Smooth muscle cell (in vitro differentiated cells): ENCODE data around the gene LMF1. TPM values are rescaled to one million over a fixed set of nuclear protein-coding genes. Genes with fewer than 3 reads are reported as not detected.
"Not testable (repeated sequence)": the region's sequence is repeated elsewhere in the genome, so short reads cannot be mapped to it uniquely, and the experiment has no call there.

Experiments
- DNase-seq: peaks from one replicate; lab custom pipeline; 2025; ENCODE audit not compliant: unreplicated experiment; lab: John Stamatoyannopoulos, UW
- H2AFZ ChIP-seq: fragments of 200-600 bp; sonication (generic); 2 replicates; pipeline ENCODE4 v1.6.0; 2016; ENCODE audit warnings: antibody characterized with exemption, low read depth, mild to moderate bottlenecking
- H3F3A ChIP-seq: fragments of 200-600 bp; sonication (generic); 2 replicates; pipeline ENCODE4 v1.6.0; 2017; ENCODE audit warnings: antibody characterized with exemption, low read depth
- H3K27ac ChIP-seq: fragments of 200-600 bp; sonication (generic); 2 replicates; pipeline ENCODE4 v1.5.1; 2016; ENCODE audit warnings: low read depth, mild to moderate bottlenecking
- H3K27me3 ChIP-seq: fragments of 200-600 bp; sonication (generic); 2 replicates; pipeline ENCODE4 v1.6.1; 2016; ENCODE audit warnings: low read depth, mild to moderate bottlenecking
- H3K36me3 ChIP-seq: fragments of 200-600 bp; sonication (generic); 2 replicates; pipeline ENCODE4 v1.5.1; 2016; ENCODE audit warnings: low read depth
- H3K4me1 ChIP-seq: fragments of 200-600 bp; sonication (generic); 2 replicates; pipeline ENCODE4 v1.5.1; 2016; ENCODE audit warnings: low read depth
- H3K4me2 ChIP-seq: fragments of 200-600 bp; sonication (generic); 2 replicates; pipeline ENCODE4 v1.6.0; 2016; ENCODE audit warnings: mild to moderate bottlenecking
- H3K4me3 ChIP-seq: fragments of 200-600 bp; sonication (generic); 2 replicates; pipeline ENCODE4 v1.5.1; 2016; ENCODE audit warnings: mild to moderate bottlenecking
- H3K79me2 ChIP-seq: fragments of 200-600 bp; sonication (generic); 2 replicates; pipeline ENCODE4 v1.6.0; 2016; ENCODE audit warnings: low read depth, mild to moderate bottlenecking
- H3K9ac ChIP-seq: fragments of 200-600 bp; sonication (generic); 2 replicates; pipeline ENCODE4 v1.6.0; 2016; ENCODE audit warnings: low read depth
- H3K9me3 ChIP-seq: fragments of 200-600 bp; sonication (generic); replicated peaks from 2 replicates; pipeline ENCODE4 v1.5.1; 2016; ENCODE audit warnings: low read depth
- H4K20me1 ChIP-seq: fragments of 200-600 bp; sonication (generic); 2 replicates; pipeline ENCODE4 v1.6.0; 2016; ENCODE audit warnings: low read depth
- WGBS: methylation state at CpG from one replicate; pipeline ENCODE4 v1.1.7; 2016; ENCODE audit warnings: low lambda C conversion rate; 5-methylcytosine and 5-hydroxymethylcytosine counted together
- polyA plus RNA-seq: library from polyadenylated mRNA; unstranded; fragments of >200 nt; fragmentation: Nextera tagmentation; extraction: Ambion mirVana; gene quantifications from 2 replicates; pipeline ENCODE4 v1.2.1, GENCODE V29; 2016
- total RNA-seq: library from RNA; depleted of rRNA; stranded (reverse); fragments of >200 nt; gene quantifications from 2 replicates; pipeline ENCODE4 v1.2.3, GENCODE V29; 2014
- TF ChIP-seq, protein P1 (sequence below): fragments of 200-600 bp; sonication (generic); IDR thresholded peaks from 2 replicates; pipeline ENCODE4 v1.5.1; 2017; ENCODE audit warnings: borderline replicate concordance, mild to moderate bottlenecking, antibody characterized with exemption; ENCODE audit not compliant: insufficient read depth, poor library complexity, severe bottlenecking

LMF1 gene
- total and polyA plus RNA-seq, 2 experiments from 2014 or later = 25.3 to 29.8 TPM

DNA sequence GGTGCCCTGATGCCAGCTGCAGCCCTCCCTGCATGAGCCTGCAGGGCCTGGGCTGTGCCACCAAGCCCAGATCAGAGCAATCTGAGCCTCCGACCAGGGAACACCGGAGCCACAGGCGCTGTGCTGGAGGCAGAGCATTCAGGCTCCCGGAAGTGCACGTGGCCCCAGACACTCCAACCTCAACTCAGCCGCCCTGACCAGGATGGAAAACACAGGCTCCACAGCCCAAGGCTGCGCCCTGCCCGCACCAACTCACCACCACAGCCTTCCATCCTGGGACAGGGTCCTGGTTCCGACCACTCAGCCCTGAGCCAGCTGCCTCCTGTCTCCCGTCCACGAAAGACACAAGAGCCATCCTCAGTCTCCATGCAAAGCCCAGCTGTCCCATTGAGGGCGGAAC, 18.5 kb downstream of the LMF1 start:
- no peak overlapping the region for H3K9ac ChIP-seq
- H3K4me1 ChIP-seq = no peaks in the 10 kb centered on the region
- TF ChIP-seq, protein P1, sequence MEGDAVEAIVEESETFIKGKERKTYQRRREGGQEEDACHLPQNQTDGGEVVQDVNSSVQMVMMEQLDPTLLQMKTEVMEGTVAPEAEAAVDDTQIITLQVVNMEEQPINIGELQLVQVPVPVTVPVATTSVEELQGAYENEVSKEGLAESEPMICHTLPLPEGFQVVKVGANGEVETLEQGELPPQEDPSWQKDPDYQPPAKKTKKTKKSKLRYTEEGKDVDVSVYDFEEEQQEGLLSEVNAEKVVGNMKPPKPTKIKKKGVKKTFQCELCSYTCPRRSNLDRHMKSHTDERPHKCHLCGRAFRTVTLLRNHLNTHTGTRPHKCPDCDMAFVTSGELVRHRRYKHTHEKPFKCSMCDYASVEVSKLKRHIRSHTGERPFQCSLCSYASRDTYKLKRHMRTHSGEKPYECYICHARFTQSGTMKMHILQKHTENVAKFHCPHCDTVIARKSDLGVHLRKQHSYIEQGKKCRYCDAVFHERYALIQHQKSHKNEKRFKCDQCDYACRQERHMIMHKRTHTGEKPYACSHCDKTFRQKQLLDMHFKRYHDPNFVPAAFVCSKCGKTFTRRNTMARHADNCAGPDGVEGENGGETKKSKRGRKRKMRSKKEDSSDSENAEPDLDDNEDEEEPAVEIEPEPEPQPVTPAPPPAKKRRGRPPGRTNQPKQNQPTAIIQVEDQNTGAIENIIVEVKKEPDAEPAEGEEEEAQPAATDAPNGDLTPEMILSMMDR = no peak
- peaks cover 4% of the 10 kb centered on the region for H3K79me2 ChIP-seq
- no peak overlapping the region for H2AFZ ChIP-seq
- no peaks in the 10 kb centered on the region for H3F3A ChIP-seq
- 93% methylated on average over 12 of the region's 12 CpGs for WGBS
- H3K4me3 ChIP-seq = no peak overlapping the region
- H3K9me3 ChIP-seq = no peaks in the 10 kb centered on the region
- H4K20me1 ChIP-seq = peaks cover 28% of the 10 kb centered on the region
- H3K27me3 ChIP-seq = no peaks in the 10 kb centered on the region
- H3K36me3 ChIP-seq = no peaks in the 10 kb centered on the region
- no peak for DNase-seq
- no peak overlapping the region for H3K27ac ChIP-seq
- no peak overlapping the region for H3K4me2 ChIP-seq

- H2AFZ ChIP-seq = no peak overlapping the region
- H3K4me3 ChIP-seq = no peak overlapping the region
- H4K20me1 ChIP-seq = peaks cover 27% of the 10 kb centered on the region
- H3K27ac ChIP-seq = no peak overlapping the region
- no peak overlapping the region for H3K9ac ChIP-seq
- H3F3A ChIP-seq = no peaks in the 10 kb centered on the region
- WGBS = 79% methylated on average over 22 of the region's 22 CpGs
- no peaks in the 10 kb centered on the region for H3K9me3 ChIP-seq
- TF ChIP-seq, protein P1 = no peak
- H3K4me1 ChIP-seq = no peaks in the 10 kb centered on the region
- no peak for DNase-seq
- no peak overlapping the region for H3K4me2 ChIP-seq
- no peaks in the 10 kb centered on the region for H3K79me2 ChIP-seq
- H3K36me3 ChIP-seq = no peaks in the 10 kb centered on the region
- H3K27me3 ChIP-seq = no peaks in the 10 kb centered on the region
Observed at GRCh38 chr16:951660-952301, 19.0 kb downstream of the LMF1 start.

- not testable (repeated sequence) for H3K36me3 ChIP-seq, H3K9ac ChIP-seq, H3K79me2 ChIP-seq, DNase-seq, H2AFZ ChIP-seq, H3K4me2 ChIP-seq, H3K27me3 ChIP-seq, H3K4me3 ChIP-seq, H3K9me3 ChIP-seq, H3F3A ChIP-seq, H3K4me1 ChIP-seq, H3K27ac ChIP-seq
- H4K20me1 ChIP-seq = peaks cover 35% of the 10 kb centered on the region
- 88% methylated on average over 27 of the region's 27 CpGs for WGBS
Observed at GRCh38 chr16:950733-951573, 19.8 kb downstream of the LMF1 start.

DNA sequence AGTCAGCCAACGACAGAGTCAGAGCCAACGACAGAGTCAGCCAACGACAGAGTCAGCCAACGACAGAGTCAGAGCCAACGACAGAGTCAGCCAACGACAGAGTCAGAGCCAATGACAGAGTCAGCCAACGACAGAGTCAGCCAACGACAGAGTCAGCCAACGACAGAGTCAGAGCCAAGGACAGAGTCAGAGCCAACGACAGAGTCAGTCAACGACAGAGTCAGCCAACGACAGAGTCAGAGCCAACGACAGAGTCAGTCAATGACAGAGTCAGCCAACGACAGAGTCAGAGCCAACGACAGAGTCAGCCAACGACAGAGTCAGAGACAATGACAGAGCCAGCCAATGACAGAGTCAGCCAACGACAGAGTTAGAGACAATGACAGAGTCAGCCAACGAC, 22.0 kb downstream of the LMF1 start:
- H3K4me1 ChIP-seq, H2AFZ ChIP-seq, H3K4me2 ChIP-seq, H3K36me3 ChIP-seq, DNase-seq, H3K4me3 ChIP-seq, H3K9me3 ChIP-seq, H3K79me2 ChIP-seq, H3F3A ChIP-seq, H3K9ac ChIP-seq, H3K27ac ChIP-seq, H3K27me3 ChIP-seq: not testable (repeated sequence)
- H4K20me1 ChIP-seq = peaks cover 39% of the 10 kb centered on the region
- WGBS = 95% methylated on average over 18 of the region's 18 CpGs

GRCh38 chr16:947922-948303, 22.9 kb downstream of the LMF1 start:
- H3K4me3 ChIP-seq, DNase-seq, H2AFZ ChIP-seq, H3K27me3 ChIP-seq, H3F3A ChIP-seq, H3K4me2 ChIP-seq, H3K27ac ChIP-seq, H3K9ac ChIP-seq, H3K79me2 ChIP-seq, H3K4me1 ChIP-seq, H3K36me3 ChIP-seq, H3K9me3 ChIP-seq: not testable (repeated sequence)
- 86% methylated on average over 17 of the region's 17 CpGs for WGBS
- H4K20me1 ChIP-seq = peaks cover 39% of the 10 kb centered on the region
